GM21526 (cell line): ENCODE data around the gene NEK11.

Experiments
- ATAC-seq: cut with Tn5 transposase; IDR thresholded peaks from one replicate; pipeline ENCODE4 v1.9.1; 2021; ENCODE audit warnings: moderate library complexity; ENCODE audit not compliant: unreplicated experiment, low FRiP score

NEK11 gene

DNA sequence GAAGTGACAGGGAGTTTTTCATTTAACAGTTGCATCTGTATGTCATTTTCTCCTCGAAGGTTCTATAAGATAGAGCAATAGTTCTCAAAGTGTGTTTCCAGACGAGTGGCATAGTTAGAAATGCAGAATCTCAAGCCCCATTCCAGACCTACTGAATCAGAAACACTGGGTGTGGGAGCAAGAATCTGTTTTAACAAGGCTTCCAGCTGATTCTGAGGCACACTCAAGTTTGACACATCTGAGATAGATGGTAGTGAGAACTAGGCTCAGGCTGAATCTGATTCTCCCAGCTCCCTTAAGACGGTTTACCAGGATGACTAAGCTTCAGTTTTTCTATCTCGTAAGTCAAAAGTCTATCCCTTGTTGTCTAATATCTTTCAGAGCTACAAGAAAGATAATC lies 195.1 kb downstream of the NEK11 start:
- no peak for ATAC-seq

GRCh38 chr3:131222599-131222998 lies 195.9 kb downstream of the NEK11 start:
- ATAC-seq = no peak

DNA sequence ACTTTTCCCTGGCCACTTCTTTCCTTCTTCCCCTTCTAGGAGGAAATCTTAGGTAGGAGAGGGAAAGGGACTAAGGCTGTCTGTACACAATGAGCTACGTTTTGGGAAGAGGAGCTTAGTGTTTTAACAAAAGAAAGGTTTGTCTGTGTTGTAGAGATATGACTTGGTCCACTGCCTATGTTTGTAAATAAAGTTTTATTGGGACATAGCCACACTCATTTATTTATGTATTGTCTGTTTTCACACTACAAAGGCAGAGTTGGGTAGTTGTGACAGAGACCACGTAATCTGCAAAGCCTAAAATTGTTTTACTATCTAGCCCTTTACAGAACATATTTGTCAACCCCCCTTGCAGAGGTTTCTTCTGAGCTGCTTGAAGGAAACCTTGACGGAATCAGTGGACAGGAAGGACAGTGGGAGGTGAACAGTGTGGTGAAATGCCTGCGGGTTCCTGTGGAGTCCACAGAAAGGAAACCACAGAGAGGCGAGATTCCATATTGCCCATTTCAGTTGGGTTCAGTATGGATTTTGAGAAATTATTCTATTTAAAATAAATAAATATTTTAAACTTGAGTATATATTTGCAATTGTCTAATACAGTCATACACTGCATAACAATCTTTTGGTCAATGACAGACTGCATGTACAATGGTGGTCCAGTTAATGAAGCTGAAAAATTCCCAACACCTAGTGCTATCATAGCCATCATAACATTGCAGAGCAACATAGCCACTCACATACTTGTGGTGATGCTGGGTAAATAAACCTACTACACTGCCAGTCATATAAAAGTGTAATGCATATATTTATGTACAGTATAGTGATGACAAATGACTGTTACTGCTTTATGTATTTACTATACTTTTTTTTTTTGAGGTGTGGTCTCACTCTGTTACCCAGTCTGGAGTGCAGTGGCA lies 197.0 kb downstream of the NEK11 start:
- no peak for ATAC-seq

DNA sequence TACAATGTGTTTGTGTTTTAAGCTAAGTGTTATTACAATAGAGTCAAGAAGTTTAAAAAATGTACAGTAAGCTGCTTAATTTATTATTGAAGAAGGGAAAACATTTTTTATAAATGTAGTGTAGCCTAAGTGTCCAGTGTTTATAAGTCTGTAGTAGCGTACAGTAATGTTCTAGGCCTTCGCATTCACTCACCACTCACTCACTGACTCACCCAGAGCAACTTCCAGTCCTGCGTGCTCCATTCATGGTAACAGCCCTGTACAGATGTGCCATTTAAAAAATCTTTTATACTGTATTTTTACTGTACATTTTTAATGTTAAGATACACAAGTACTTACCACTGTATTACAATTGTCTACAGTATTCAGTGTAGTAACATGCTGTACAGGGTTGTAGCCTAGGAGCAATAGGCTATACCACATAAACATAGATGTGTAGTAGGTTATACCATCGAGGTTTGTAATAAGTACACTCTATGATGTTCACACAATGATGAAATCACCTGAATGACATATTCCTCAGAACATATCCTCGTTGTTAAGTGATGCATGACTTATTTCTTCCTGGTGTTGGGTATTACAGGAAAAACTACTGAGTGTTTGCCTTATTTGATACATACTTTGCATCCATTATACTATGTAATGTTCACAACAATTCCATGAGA lies 198.3 kb downstream of the NEK11 start:
- ATAC-seq = no peak

GRCh38 chr3:131228522-131228921 lies 201.8 kb downstream of the NEK11 start:
- ATAC-seq = no peak

- no peak for ATAC-seq
Observed at GRCh38 chr3:131231710-131232389, 205.2 kb downstream of the NEK11 start.

DNA sequence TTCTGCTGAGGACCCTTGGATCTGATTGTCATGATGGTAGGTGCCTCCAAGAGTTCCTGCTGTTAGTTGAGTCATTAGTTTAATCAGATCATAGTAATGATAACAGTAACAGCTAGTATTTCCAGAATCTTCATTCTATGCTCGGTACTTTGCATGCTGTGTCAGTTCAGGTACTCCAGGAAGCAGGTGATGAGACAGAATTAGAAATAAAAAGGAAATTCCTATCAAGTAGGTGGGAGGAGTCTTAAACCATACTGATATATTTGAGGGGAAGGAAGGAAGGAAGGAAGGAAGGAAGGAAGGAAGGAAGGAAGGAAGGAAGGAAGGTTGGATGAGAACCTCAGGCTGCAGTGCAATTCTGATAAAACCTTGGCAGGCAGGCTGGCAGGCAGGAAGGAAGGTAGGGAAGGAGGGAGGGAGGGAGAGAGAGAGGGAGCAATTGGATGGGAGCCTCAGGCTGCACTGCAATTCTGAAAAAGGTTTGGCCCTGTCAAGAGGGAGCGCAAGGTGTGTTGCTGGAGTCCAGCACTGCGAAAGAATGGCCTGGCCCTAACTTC lies 206.1 kb downstream of the NEK11 start:
- ATAC-seq = no peak

DNA sequence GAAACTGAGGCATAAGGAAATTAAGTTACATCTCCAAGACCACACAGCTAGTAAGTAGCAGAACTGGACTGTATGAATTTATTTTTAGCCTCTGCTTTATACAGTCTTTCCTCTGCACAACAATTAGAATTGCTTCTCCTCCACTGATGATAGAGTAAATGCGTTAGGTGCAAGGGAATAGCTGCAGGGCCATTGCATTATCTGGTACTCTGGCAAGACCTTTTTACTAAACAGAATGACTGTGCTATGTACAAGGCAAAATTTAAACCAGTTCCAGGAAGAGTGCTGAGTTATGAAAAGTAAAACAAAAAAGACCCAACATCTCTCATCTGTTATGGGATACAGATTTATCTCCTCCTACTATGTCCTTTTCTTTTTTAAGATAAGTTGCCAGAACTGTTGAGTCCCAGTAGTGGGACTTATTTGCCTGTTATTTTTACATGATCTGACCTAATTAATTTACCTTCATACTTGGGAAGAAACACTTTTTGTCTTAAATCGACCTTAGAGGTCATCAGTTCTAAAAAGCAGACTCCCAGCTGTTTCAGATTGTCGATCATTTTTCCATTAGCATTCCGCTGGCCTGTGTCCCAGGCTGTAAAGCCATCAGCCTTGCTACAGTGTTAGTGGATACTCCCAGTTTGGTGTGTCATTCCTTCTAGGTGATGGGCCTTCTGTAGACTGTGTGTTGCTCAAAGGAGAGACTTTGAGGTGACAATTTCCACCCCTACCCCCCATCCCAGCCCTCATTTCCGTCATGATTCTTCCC lies 207.4 kb downstream of the NEK11 start:
- no peak for ATAC-seq

GRCh38 chr3:131236421-131236820 lies 209.7 kb downstream of the NEK11 start:
- ATAC-seq = no peak

- no peak for ATAC-seq
Observed at GRCh38 chr3:131238496-131238895, 211.8 kb downstream of the NEK11 start.

- no peak for ATAC-seq
Observed at GRCh38 chr3:131239267-131239666, 212.6 kb downstream of the NEK11 start.

GRCh38 chr3:131242201-131242600 lies 215.5 kb downstream of the NEK11 start:
- ATAC-seq = no peak

GRCh38 chr3:131250466-131250865 lies 223.8 kb downstream of the NEK11 start:
- ATAC-seq = no peak

DNA sequence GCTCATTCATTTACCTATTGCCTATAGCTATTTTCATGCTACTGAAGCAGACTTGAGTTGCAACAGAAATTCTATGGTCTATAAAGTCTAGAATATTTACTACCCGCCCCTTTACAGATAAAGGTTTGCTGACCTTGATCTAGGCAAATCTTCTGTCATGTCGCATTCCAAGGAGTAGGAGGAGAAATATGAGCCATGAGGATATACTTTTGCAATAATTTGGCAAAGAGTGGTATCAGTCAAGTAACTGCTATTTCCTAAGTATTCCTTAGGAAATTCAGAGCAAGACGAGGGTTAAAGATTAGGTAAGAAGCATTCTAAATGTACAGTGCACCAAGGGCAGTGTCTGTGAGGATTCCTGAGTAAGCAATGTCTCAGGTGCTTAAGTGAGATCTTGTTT lies 233.8 kb downstream of the NEK11 start:
- no peak for ATAC-seq

- no peak for ATAC-seq
Observed at GRCh38 chr3:131261104-131261503, 234.4 kb downstream of the NEK11 start.

- ATAC-seq = no peak
Observed at GRCh38 chr3:131275556-131275955, 248.9 kb downstream of the NEK11 start.

- ATAC-seq = no peak
Observed at GRCh38 chr3:131277836-131278497, 251.3 kb downstream of the NEK11 start.

- no peak for ATAC-seq
Observed at GRCh38 chr3:131279577-131279976, 252.9 kb downstream of the NEK11 start.

GRCh38 chr3:131282379-131282778 lies 255.7 kb downstream of the NEK11 start:
- ATAC-seq = no peak

- no peak for ATAC-seq
Observed at GRCh38 chr3:131282967-131283366, 256.3 kb downstream of the NEK11 start.
